ENCODE data around the gene LARP1. TPM values are rescaled to one million over a fixed set of nuclear protein-coding genes. Genes with fewer than 3 reads are reported as not detected.

The LARP1 gene
- polyA plus RNA-seq, 1 donor (not counting 4 experiments of a cell fraction or from before 2014, with no cell fraction given): 65.6 TPM

DNA sequence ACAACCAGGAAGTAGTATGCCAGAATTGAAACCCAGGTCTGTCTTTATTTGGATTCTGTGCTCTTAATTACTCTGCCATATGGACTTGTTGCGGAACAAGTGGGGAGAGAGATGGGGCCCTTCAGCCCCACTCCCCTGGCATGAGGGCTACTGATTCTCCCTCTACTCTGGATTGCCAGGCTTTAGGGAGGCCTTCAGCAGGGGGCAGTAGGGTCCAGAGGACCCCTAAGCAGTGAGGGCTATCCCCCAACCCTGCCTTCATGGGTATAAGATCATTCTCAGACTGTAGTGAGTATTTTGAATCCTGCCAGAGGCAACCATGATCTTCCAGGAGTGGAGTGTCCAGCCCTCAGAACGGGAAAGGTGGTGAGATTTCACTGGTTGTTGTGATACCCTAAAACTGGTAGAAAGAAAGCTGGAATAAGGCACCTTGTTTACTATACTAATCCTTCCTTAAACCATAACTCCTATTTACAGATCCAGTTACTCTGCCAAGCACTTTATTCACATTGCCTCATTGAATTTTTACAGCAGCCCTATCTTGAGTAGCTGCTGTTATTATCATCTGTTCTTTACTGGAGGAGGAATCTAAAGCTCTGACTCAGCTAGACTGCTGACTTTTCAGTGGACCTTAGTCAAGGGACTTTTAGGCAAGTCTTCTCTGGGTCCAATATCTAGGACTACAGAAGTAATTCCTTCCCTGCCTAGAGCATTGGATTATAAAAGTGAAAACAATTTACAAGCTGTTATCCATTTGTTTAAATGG lies 31.3 kb upstream of the LARP1 start:
- Histone ChIP-seq H3K36me3 (ENCODE audit: control insufficient read depth in 2 of 2, extremely low read depth in 1 of 2, insufficient read depth in 2 of 2, low read length in 2 of 2) (no peaks in the 10 kb centered on the region), H3K4me1 (ENCODE audit: control insufficient read depth, extremely low read depth, insufficient read depth, low read length) (no peaks in the 10 kb centered on the region), H3K9me1 (ENCODE audit: control insufficient read depth, extremely low read depth, insufficient read depth, low read length) (no peaks in the 10 kb centered on the region), H3K9ac (ENCODE audit: control insufficient read depth, extremely low read depth, insufficient read depth, low read length) (no peak overlapping the region), H3K79me2 (ENCODE audit: control insufficient read depth, insufficient read depth, low read length) (no peaks in the 10 kb centered on the region), H3K4me3 (ENCODE audit: control insufficient read depth in 2 of 3, extremely low read depth in 1 of 3, insufficient read depth in 2 of 3, low read depth in 1 of 3, low read length in 3 of 3) (no peak overlapping the region), H3K27me3 (ENCODE audit: control insufficient read depth, extremely low read depth, insufficient read depth, low read length) (no peaks in the 10 kb centered on the region), H2AFZ (ENCODE audit: control insufficient read depth, low read length) (no peak overlapping the region), H4K20me1 (ENCODE audit: control insufficient read depth, extremely low read depth, insufficient read depth, low read length) (no peaks in the 10 kb centered on the region), H3K27ac (ENCODE audit: control insufficient read depth, insufficient read depth, low read length) (no peak overlapping the region), H3K4me2 (ENCODE audit: control insufficient read depth, extremely low read depth, insufficient read depth, low read depth, low read length) (no peak overlapping the region), H3K9me3 (ENCODE audit: control insufficient read depth, low read depth, low read length) (no peaks in the 10 kb centered on the region)
- dilution Hi-C loops (cut with MboI; ENCODE audit: extremely low pct_ligation_motif_present, low sequenced_read_pairs): no loop called here
- TF ChIP-seq EZH2 (IDR thresholded peaks at IDR 0.05; ENCODE audit: low read length): no peak
- DNase-seq (ENCODE audit: low read depth, low spot score) (no peak), FAIRE-seq (peak; percentile 9)

DNA sequence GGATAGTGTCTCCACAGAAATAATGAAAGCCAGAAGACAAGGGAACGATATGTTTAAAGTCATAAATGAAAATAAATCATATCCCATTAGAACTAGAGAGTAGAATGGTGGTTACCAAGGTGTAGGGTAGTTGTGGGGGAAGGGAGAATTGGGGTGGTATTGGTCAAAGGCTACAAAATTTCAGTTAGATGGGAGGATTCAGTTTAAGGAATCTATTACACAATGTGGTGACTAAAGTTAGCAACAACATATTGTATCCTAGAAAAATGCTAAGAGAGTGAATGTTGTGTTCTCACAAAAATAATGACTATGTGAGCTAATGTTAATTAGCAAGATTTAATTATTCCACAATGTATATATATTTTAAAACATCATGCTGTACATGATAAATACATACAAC lies 27.8 kb upstream of the LARP1 start:
- FAIRE-seq: no peak
- Histone ChIP-seq H3K4me1 (ENCODE audit: control insufficient read depth, extremely low read depth, insufficient read depth, low read length) (no peaks in the 10 kb centered on the region), H3K9ac (ENCODE audit: control insufficient read depth, extremely low read depth, insufficient read depth, low read length) (no peak overlapping the region), H3K9me3 (ENCODE audit: control insufficient read depth, low read depth, low read length) (no peaks in the 10 kb centered on the region), H3K79me2 (ENCODE audit: control insufficient read depth, insufficient read depth, low read length) (no peaks in the 10 kb centered on the region), H2AFZ (ENCODE audit: control insufficient read depth, low read length) (no peak overlapping the region), H3K27me3 (ENCODE audit: control insufficient read depth, extremely low read depth, insufficient read depth, low read length) (no peaks in the 10 kb centered on the region), H4K20me1 (ENCODE audit: control insufficient read depth, extremely low read depth, insufficient read depth, low read length) (no peaks in the 10 kb centered on the region), H3K9me1 (ENCODE audit: control insufficient read depth, extremely low read depth, insufficient read depth, low read length) (no peaks in the 10 kb centered on the region), H3K4me2 (ENCODE audit: control insufficient read depth, extremely low read depth, insufficient read depth, low read depth, low read length) (no peak overlapping the region), H3K4me3 (ENCODE audit: control insufficient read depth in 2 of 3, extremely low read depth in 1 of 3, insufficient read depth in 2 of 3, low read depth in 1 of 3, low read length in 3 of 3) (no peak overlapping the region), H3K36me3 (ENCODE audit: control insufficient read depth in 2 of 2, extremely low read depth in 1 of 2, insufficient read depth in 2 of 2, low read length in 2 of 2) (no peaks in the 10 kb centered on the region), H3K27ac (ENCODE audit: control insufficient read depth, insufficient read depth, low read length) (no peak overlapping the region)
- TF ChIP-seq, protein P1, sequence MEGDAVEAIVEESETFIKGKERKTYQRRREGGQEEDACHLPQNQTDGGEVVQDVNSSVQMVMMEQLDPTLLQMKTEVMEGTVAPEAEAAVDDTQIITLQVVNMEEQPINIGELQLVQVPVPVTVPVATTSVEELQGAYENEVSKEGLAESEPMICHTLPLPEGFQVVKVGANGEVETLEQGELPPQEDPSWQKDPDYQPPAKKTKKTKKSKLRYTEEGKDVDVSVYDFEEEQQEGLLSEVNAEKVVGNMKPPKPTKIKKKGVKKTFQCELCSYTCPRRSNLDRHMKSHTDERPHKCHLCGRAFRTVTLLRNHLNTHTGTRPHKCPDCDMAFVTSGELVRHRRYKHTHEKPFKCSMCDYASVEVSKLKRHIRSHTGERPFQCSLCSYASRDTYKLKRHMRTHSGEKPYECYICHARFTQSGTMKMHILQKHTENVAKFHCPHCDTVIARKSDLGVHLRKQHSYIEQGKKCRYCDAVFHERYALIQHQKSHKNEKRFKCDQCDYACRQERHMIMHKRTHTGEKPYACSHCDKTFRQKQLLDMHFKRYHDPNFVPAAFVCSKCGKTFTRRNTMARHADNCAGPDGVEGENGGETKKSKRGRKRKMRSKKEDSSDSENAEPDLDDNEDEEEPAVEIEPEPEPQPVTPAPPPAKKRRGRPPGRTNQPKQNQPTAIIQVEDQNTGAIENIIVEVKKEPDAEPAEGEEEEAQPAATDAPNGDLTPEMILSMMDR (optimal IDR thresholded peaks at IDR 0.05 in 1 of 3, IDR thresholded peaks at IDR 0.05 in 1 of 3, conservative IDR thresholded peaks at IDR 0.05 in 1 of 3; ENCODE audit: extremely low read depth in 1 of 3, insufficient read depth in 2 of 3, low read length in 3 of 3): no peak
- no peak for TF ChIP-seq EZH2 (IDR thresholded peaks at IDR 0.05; ENCODE audit: low read length)
- dilution Hi-C loops (cut with MboI; ENCODE audit: extremely low pct_ligation_motif_present, low sequenced_read_pairs): no loop called here
- no peak for DNase-seq (ENCODE audit: low read depth, low spot score)
